Stomach (tissue), 9 donors: ENCODE results near the gene KRT80. TPM values are rescaled to one million over a fixed set of nuclear protein-coding genes. Genes with fewer than 3 reads are reported as not detected.

Source experiments
- DNase-seq, 2 donors: peaks; one replicate each; pipeline versions ENCODE4 v3.0.0 to v3.0.0-alpha.2; 2013 to 2019
- H3K27ac ChIP-seq, 5 donors: fragments of 200-600 bp in 4 of 5; sonication (generic) in 4 of 5; one replicate each; pipeline ENCODE4 v1.5.1; 2013 to 2019; ENCODE audit warnings: mild to moderate bottlenecking in 1 of 5, moderate library complexity in 1 of 5
- H3K27me3 ChIP-seq, 3 donors: fragments of 200-600 bp; sonication (generic); one replicate each; pipeline ENCODE4 v1.5.1; 2017 to 2019; ENCODE audit warnings: mixed run types in 1 of 3
- H3K36me3 ChIP-seq, 4 donors: fragments of 200-600 bp; sonication (generic); 1 replicate in 3 of 4; 2 replicates in 1 of 4; pipeline ENCODE4 v1.5.1; 2016 to 2019
- H3K4me1 ChIP-seq, 4 donors: fragments of 200-600 bp; sonication (generic); one replicate each; pipeline ENCODE4 v1.5.1; 2016 to 2019
- H3K4me3 ChIP-seq, 4 donors: fragments of 200-600 bp; sonication (generic) in 3 of 4; one replicate each; pipeline ENCODE4 v1.5.1; 2016 to 2019; ENCODE audit warnings: mild to moderate bottlenecking in 1 of 4
- H3K9me3 ChIP-seq, 4 donors: fragments of 200-600 bp; sonication (generic); one replicate each; pipeline ENCODE4 v1.5.1; 2016 to 2019
- EP300 ChIP-seq: sonication (generic); formaldehyde crosslinking; IDR thresholded peaks from one replicate; pipeline ENCODE4 v1.6.1; 2017; ENCODE audit warnings: antibody characterized with exemption
- POLR2A ChIP-seq, 4 donors: fragments of 450-650 bp; IDR thresholded peaks; one replicate each; pipeline ENCODE4 v1.6.1; 2016; ENCODE audit warnings: antibody characterized with exemption in 4 of 4, control low read depth in 2 of 4, mild to moderate bottlenecking in 1 of 4, moderate library complexity in 1 of 4
- POLR2AphosphoS5 ChIP-seq, 3 donors: sonication (generic); formaldehyde crosslinking; IDR thresholded peaks; one replicate each; pipeline ENCODE4 v1.6.1; 2016; ENCODE audit warnings: antibody characterized with exemption in 3 of 3
- WGBS, 5 donors: extraction: QIAGEN DNeasy Blood & Tissue Kit in 3 of 5; methylation state at CpG; one replicate each; pipeline versions ENCODE4 v1.1.5 to v1.1.7; 2013 to 2018; 5-methylcytosine and 5-hydroxymethylcytosine counted together
- intact Hi-C: fragments of 100-400 bp; cut with DNase I; formaldehyde crosslinking; loops from one replicate; pipeline ENCODE4 v1.15.1; 2023; ENCODE audit warnings: low total_unique reads
- polyA plus RNA-seq, 3 donors: library from polyadenylated mRNA; stranded (reverse); fragments of 200-250 nt; gene quantifications; one replicate each; pipeline ENCODE4 v1.2.3, GENCODE V29; 2013
- total RNA-seq, 5 donors: library from RNA; depleted of rRNA; stranded (reverse); fragments of >200 nt; gene quantifications; one replicate each; pipeline versions ENCODE4 v1.1.0 to v1.2.3, GENCODE V29; 2014 to 2016
- TF ChIP-seq, protein P1 (sequence below), 7 experiments: fragments of 450-650 bp in 4 of 7; fragments of 200-600 bp in 3 of 7; sonication (generic) in 3 of 7; IDR thresholded peaks; one replicate each; pipeline ENCODE4 v1.5.1; 2016 to 2019; ENCODE audit warnings: antibody characterized with exemption in 7 of 7, control low read depth in 2 of 7, mild to moderate bottlenecking in 1 of 7
- donor health status: healthy with polysubstance abuse.
- donor health status: Bipolar disorder and iron deficiency.
- donor health status: healthy.

Gene KRT80
- total and polyA plus RNA-seq, 8 donors = 0.29 to 3.7 (median 0.45) TPM; not detected in 3

DNA sequence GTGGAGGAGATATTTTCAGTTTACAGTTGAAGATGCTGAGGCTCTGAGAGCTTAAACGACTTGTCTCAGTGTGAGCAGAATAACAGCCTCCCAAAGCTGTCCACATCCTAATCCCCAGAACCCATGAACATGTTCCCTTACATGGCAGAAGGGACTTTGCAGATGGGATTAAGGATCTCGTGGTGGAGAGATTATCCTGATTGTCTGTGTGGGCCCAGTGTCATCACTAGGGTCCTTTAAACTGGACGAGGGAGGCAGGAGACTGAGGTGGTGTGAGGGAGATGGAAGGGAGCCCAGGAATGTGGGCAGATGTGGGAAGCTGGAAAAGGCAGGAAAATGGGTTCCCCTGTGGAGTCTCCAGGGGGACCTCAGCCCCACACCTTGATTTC lies 9.6 kb upstream of the KRT80 start:
- Histone ChIP-seq H3K9me3 (no peaks in the 10 kb centered on the region), H3K27me3 (peaks cover 0 to 21% (median 0%) of the 10 kb centered on the region in 3 donors), H3K4me3 (no peak overlapping the region), H3K4me1 (peaks cover 0 to 37% (median 9%) of the 10 kb centered on the region in 4 donors), H3K27ac (no peak overlapping the region), H3K36me3 (no peaks in the 10 kb centered on the region)
- intact Hi-C loops = no loop called here
- no peak for DNase-seq
- TF ChIP-seq POLR2AphosphoS5 (IDR thresholded peaks at IDR 0.05) (no peak), EP300 (no peak), POLR2A (IDR thresholded peaks at IDR 0.05) (no peak)
- TF ChIP-seq, protein P1, sequence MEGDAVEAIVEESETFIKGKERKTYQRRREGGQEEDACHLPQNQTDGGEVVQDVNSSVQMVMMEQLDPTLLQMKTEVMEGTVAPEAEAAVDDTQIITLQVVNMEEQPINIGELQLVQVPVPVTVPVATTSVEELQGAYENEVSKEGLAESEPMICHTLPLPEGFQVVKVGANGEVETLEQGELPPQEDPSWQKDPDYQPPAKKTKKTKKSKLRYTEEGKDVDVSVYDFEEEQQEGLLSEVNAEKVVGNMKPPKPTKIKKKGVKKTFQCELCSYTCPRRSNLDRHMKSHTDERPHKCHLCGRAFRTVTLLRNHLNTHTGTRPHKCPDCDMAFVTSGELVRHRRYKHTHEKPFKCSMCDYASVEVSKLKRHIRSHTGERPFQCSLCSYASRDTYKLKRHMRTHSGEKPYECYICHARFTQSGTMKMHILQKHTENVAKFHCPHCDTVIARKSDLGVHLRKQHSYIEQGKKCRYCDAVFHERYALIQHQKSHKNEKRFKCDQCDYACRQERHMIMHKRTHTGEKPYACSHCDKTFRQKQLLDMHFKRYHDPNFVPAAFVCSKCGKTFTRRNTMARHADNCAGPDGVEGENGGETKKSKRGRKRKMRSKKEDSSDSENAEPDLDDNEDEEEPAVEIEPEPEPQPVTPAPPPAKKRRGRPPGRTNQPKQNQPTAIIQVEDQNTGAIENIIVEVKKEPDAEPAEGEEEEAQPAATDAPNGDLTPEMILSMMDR (IDR thresholded peaks at IDR 0.05) = no peak
- 36 to 65% (median 45%) methylated on average over 3 of the region's 3 CpGs for WGBS, 5 donors

DNA sequence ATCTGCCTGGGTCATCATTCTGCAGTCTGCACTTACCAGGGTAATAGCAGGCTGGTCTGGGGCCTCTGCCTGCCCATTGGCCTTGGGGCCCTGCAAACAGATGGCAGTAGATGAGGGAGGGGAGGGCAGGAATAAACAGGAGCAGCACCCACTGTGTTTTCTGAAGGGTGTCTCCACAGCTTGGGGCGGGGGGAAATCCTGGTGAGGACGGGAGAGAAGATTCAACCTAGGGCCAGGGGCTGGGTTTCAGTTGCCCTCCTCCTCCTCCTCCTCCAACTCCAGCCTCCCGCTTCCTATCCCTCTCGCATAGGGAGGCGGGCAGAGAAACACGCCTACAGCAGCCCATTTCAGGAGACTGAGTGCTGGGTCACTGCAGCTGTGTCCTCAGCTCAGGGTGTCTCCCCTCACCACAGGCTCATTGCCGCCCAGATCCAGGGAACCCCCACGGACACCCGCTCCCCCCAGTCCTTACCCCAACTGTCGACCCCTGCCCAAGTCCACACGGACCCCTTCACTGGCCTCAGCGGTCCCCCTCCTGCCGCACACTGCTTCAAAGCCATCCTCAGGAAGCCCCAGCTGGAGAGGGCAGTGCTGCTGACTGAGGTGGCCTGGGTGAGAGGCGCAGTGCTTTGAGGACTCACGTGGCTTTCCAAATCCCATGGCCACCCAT lies 9.1 kb upstream of the KRT80 start:
- peaks cover 0 to 37% (median 9%) of the 10 kb centered on the region in 4 donors for H3K4me1 ChIP-seq
- no peak for DNase-seq
- intact Hi-C loops = no loop called here
- H3K36me3 ChIP-seq = no peaks in the 10 kb centered on the region
- no peaks in the 10 kb centered on the region for H3K9me3 ChIP-seq
- no peak overlapping the region for H3K27ac ChIP-seq
- no peak overlapping the region for H3K4me3 ChIP-seq
- 80 to 86% (median 85%) methylated on average over 14 to 15 of the region's 15 CpGs for WGBS, 5 donors
- peaks cover 0 to 21% (median 0%) of the 10 kb centered on the region in 3 donors for H3K27me3 ChIP-seq
- no peak for TF ChIP-seq POLR2A (IDR thresholded peaks at IDR 0.05)
- TF ChIP-seq, protein P1 (IDR thresholded peaks at IDR 0.05) = no peak
- no peak for TF ChIP-seq POLR2AphosphoS5 (IDR thresholded peaks at IDR 0.05)
- no peak for TF ChIP-seq EP300

DNA sequence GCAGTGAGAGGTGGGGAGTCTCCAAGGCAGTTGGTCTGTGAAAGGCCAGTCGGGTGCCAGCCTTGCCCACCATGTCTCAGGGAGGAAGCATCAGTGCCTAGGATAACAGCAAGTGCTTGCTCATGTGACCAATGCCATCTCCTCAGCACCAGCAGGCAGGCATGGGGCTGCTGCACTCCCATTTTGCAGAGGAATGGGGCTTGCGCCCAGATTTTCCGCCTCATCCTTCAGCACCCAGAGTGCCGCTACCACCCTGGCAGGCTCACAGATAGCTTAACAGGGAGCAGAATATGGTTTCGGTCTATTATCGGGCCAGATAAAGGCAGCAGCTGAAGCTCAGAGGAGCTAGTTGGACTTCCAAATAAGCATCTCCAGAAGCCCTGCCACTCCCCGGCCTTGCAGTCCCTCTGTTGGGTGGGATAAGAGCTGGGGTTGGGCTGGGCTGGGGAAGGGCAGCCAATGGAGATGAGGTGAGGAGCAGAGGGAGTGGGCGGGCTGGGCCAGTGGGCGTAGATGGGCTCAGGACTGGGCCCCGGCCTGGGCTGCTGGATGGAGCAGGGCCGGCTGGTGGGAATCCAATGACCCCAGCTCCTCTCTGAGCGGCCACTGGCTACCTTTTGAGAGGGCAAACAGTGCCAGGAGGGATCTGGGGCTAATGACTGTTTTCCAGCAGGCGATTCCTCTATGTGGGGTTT lies 8.4 kb upstream of the KRT80 start:
- intact Hi-C loops = no loop called here
- no peak overlapping the region for H3K27ac ChIP-seq
- TF ChIP-seq EP300 (no peak), POLR2A (IDR thresholded peaks at IDR 0.05) (no peak), POLR2AphosphoS5 (IDR thresholded peaks at IDR 0.05) (no peak)
- TF ChIP-seq, protein P1 (IDR thresholded peaks at IDR 0.05) = no peak
- H3K9me3 ChIP-seq = no peaks in the 10 kb centered on the region
- no peak for DNase-seq
- peaks cover 0 to 21% (median 0%) of the 10 kb centered on the region in 3 donors for H3K27me3 ChIP-seq
- H3K4me1 ChIP-seq = peaks cover 0 to 37% (median 9%) of the 10 kb centered on the region in 4 donors
- no peaks in the 10 kb centered on the region for H3K36me3 ChIP-seq
- WGBS, 5 donors = 88 to 95% (median 94%) methylated on average over 10 to 13 of the region's 13 CpGs
- H3K4me3 ChIP-seq = no peak overlapping the region

DNA sequence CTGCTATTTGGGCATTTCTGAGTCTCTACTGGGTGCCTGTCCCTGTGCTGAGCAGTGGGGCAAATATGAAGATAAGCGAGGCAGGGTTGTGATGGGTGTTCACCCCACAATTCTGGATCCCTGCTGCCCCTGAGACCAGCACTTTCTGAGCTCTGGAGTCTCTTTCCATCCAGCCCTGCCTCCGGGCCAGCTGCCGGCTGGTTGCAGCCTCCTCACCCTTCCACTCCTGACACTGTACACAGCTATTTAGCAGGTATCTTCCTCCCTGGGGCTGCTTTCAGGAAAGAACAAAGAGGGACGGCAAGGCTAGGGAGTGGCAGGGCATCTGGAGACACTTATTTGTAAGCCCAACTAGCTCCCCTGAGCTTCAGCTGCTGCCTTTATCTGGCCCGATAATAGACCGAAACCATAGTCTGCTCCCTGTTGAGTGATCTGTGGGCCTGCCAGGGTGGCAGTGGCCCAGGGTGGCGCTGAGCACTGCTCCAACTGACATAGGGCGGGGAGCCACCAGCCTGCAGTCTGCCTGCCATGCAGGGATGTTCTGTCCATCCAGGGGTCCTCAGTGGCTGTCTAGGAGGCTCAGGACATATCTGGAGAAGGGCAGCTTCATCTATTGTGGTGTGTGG lies 7.6 kb upstream of the KRT80 start:
- Histone ChIP-seq H3K36me3 (no peaks in the 10 kb centered on the region), H3K27me3 (peaks cover 0 to 21% (median 0%) of the 10 kb centered on the region in 3 donors), H3K27ac (no peak overlapping the region), H3K9me3 (no peaks in the 10 kb centered on the region), H3K4me3 (no peak overlapping the region), H3K4me1 (peaks cover 0 to 39% (median 9%) of the 10 kb centered on the region in 4 donors)
- 77 to 87% (median 82%) methylated on average over 8 of the region's 8 CpGs for whole genome bisulfite sequencing, 5 donors
- DNase-seq = no peak
- TF ChIP-seq POLR2AphosphoS5 (IDR thresholded peaks at IDR 0.05) = no peak
- no peak for TF ChIP-seq POLR2A (IDR thresholded peaks at IDR 0.05)
- no peak for TF ChIP-seq EP300
- TF ChIP-seq, protein P1 (IDR thresholded peaks at IDR 0.05) = no peak
- intact Hi-C loops = no loop called here
